Astrocyte of the cerebellum (primary cell): ENCODE results near the gene TECR.
"Not testable (repeated sequence)": the region's sequence is repeated elsewhere in the genome, so short reads cannot be mapped to it uniquely, and the experiment has no call there.

Experiments
- DNase-seq: peaks from one replicate; pipeline ENCODE4 v3.0.0-alpha.2; 2011; ENCODE audit warnings: low read depth
- H3K4me3 ChIP-seq: 2 replicates; pipeline ENCODE4 v1.5.1; 2011; ENCODE audit warnings: mild to moderate bottlenecking, low read depth, low read length, moderate library complexity
- in situ Hi-C: cut with HindIII; loops from 2 replicates; pipeline ENCODE4 v1.10.0; 2017; ENCODE audit warnings: low sequenced_read_pairs
- TF ChIP-seq, protein P1 (sequence below): IDR thresholded peaks from 2 replicates; pipeline ENCODE4 v1.5.1; 2012; ENCODE audit warnings: low read length, low read depth, moderate library complexity, mild to moderate bottlenecking; ENCODE audit errors: missing control alignments

The TECR gene

GRCh38 chr19:14497228-14497921 is 32.0 kb upstream of the TECR start:
- in situ Hi-C loops = no loop called here
- TF ChIP-seq, protein P1, sequence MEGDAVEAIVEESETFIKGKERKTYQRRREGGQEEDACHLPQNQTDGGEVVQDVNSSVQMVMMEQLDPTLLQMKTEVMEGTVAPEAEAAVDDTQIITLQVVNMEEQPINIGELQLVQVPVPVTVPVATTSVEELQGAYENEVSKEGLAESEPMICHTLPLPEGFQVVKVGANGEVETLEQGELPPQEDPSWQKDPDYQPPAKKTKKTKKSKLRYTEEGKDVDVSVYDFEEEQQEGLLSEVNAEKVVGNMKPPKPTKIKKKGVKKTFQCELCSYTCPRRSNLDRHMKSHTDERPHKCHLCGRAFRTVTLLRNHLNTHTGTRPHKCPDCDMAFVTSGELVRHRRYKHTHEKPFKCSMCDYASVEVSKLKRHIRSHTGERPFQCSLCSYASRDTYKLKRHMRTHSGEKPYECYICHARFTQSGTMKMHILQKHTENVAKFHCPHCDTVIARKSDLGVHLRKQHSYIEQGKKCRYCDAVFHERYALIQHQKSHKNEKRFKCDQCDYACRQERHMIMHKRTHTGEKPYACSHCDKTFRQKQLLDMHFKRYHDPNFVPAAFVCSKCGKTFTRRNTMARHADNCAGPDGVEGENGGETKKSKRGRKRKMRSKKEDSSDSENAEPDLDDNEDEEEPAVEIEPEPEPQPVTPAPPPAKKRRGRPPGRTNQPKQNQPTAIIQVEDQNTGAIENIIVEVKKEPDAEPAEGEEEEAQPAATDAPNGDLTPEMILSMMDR = no peak
- DNase-seq = no peak
- H3K4me3 ChIP-seq = no peak overlapping the region

- TF ChIP-seq, protein P1 = no peak
- in situ Hi-C loops = loop anchor here (25.0 kb wide), 1 partner anchor 90 kb away; the partner anchor contains the start of gene DDX39A
- H3K4me3 ChIP-seq = no peak overlapping the region
- no peak for DNase-seq
Measured at GRCh38 chr19:14502334-14503092, 26.9 kb upstream of the TECR start.

DNA sequence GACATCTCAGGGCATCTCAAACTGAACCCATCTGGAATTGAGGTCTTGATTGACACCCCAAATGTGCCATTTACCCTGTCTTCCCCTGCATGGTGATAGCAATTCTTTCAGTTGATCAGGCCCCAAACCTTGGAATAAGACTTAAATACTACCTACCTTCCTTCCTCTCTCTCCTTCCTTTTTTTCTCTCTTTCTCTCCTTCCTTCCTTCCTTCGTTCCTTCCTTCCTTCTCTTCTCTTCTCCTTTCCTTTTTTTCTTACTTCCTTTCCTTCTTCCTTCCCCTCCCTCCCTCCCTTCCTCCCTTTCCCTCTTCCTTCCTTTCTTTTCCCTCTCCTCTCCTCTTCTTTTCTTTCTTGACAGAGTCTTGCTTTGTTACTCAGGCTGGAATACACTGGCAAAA is 26.1 kb upstream of the TECR start:
- in situ Hi-C loops = loop anchor here (25.0 kb wide), 1 partner anchor 91 kb away; the partner anchor contains the start of gene DDX39A
- H3K4me3 ChIP-seq = no peak overlapping the region
- no peak for DNase-seq
- TF ChIP-seq, protein P1 = no peak

DNA sequence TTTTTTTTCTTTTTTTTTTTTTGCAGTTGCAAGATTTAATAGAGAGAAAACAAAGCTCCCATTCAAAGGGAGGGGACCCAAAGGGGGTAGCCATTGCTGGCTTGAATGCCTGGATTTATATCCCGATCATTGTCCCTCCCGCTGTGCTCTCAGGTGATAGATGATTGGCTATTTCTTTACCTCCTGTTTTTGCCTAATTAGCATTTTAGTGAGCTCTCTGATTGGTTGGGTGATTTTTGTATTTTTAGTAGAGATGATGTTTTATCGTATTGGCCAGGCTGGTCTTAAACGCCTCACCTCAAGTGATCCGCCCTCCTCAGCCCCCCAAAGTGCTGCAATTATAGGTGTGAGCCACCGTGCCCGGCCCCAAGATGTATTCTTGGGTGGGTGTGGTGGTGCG is 24.8 kb upstream of the TECR start:
- not testable (repeated sequence) for DNase-seq, H3K4me3 ChIP-seq
- in situ Hi-C loops = loop anchor here (25.0 kb wide), 1 partner anchor 92 kb away; the partner anchor contains the start of gene DDX39A

- H3K4me3 ChIP-seq = no peak overlapping the region
- TF ChIP-seq, protein P1 = peak; percentile 70
Measured at GRCh38 chr19:14505488-14506239, 23.7 kb upstream of the TECR start.

DNA sequence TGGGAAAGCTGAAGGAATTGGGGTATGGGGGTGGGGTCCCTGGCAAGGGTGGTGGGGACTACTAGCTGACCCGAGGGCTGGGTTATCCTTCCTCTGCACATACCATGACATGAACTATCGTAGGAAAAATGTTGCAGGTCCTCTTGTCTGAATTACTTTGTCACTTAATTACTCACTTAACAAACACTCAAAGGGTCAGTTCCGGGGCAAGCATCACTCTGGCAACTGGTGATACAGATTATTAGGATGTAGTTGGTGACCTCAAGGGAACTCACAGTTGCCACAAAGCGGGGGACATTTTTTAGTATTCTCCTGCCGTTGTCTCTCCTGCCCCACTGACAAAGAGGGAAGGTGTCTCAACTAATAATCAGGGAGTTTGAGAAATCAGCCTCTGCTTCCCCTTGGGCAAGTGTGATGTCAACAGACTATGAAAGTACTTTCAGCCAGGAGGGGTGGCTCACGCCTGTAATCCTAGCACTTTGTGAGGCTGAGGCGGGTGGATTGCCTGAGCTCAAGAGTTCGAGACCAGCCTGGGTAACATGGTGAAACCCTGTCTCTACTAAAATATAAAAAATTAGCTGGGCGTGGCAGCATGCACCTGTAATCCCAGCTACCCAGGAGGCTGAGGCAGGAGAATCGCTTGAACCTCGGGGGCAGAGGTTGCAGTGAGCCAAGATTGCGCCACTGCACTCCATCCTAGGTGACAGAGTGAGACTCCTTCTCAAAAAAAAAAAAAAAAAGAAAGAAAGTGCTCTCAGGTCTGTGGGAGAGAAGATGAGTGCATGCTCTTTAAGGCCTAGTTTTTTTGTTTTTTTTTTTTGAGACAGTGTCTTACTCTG is 21.5 kb upstream of the TECR start:
- no peak overlapping the region for H3K4me3 ChIP-seq
- in situ Hi-C loops = loop anchor here (25.0 kb wide), 1 partner anchor 96 kb away; the partner anchor contains the start of gene DDX39A
- TF ChIP-seq, protein P1 = no peak
- DNase-seq = no peak

More at GRCh38 chr19:14505488-14506239, 23.7 kb upstream of the TECR start:
- in situ Hi-C loops = loop anchor here (25.0 kb wide), 1 partner anchor 93 kb away; the partner anchor contains the start of gene DDX39A
- DNase-seq = no peak
